ENCODE data around the gene PPARGC1A. TPM values are rescaled to one million over a fixed set of nuclear protein-coding genes. Genes with fewer than 3 reads are reported as not detected.

PPARGC1A gene
- total and polyA plus RNA-seq, 2 donors (not counting 3 experiments of a cell fraction or from before 2014, with no cell fraction given), result not detected

- Histone ChIP-seq H2AFZ (ENCODE audit: low read depth, low read length) (no peak overlapping the region), H3K4me2 (ENCODE audit: insufficient read depth, low read length) (no peak overlapping the region), H3K79me2 (ENCODE audit: control insufficient read depth, insufficient read depth, low read length) (no peaks in the 10 kb centered on the region), H3K9me3 (replicated peaks; ENCODE audit: control insufficient read depth, insufficient read depth, low read length) (peaks cover 1% of the 10 kb centered on the region), H3K27me3 (ENCODE audit: control insufficient read depth in 2 of 2, insufficient read depth in 2 of 2, low read length in 2 of 2) (no peaks in the 10 kb centered on the region), H3K4me3 (replicated peaks in 1 of 3; ENCODE audit: insufficient read depth in 1 of 3, low read depth in 1 of 3, low read length in 3 of 3) (no peak overlapping the region), H3K27ac (ENCODE audit: insufficient read depth, low read depth, low read length) (no peak overlapping the region), H4K20me1 (replicated peaks; ENCODE audit: control insufficient read depth, extremely low read depth, insufficient read depth, low read length) (no peaks in the 10 kb centered on the region), H3K9ac (replicated peaks; ENCODE audit: extremely low read depth, insufficient read depth, low read length) (no peak overlapping the region), H3K9me1 (replicated peaks; ENCODE audit: control insufficient read depth, extremely low read depth, insufficient read depth, low read length) (no peaks in the 10 kb centered on the region), H3K36me3 (ENCODE audit: control insufficient read depth in 2 of 2, extremely low read depth in 1 of 2, insufficient read depth in 2 of 2, low read length in 2 of 2) (no peaks in the 10 kb centered on the region), H3K4me1 (ENCODE audit: control insufficient read depth, extremely low read depth, insufficient read depth, low read length) (no peaks in the 10 kb centered on the region)
- no TSS peak for BruUV-seq (replicated peaks)
- no peak for TF ChIP-seq CTCF (IDR thresholded peaks at IDR 0.05; ENCODE audit: extremely low read depth in 1 of 2, insufficient read depth in 1 of 2, low read depth in 1 of 2, low read length in 2 of 2)
- no peak for TF ChIP-seq POLR2A (IDR thresholded peaks at IDR 0.05; ENCODE audit: low read depth, low read length)
- no peak for TF ChIP-seq MAX (IDR thresholded peaks at IDR 0.05; ENCODE audit: insufficient read depth, insufficient read length)
- TF ChIP-seq GATA2 (IDR thresholded peaks at IDR 0.05; ENCODE audit: insufficient read depth, insufficient read length, low read depth, low read length), result no peak
- no peak for TF ChIP-seq FOS (IDR thresholded peaks at IDR 0.05; ENCODE audit: borderline replicate concordance, insufficient read depth, low read length)
- TF ChIP-seq JUN (IDR thresholded peaks at IDR 0.05; ENCODE audit: borderline replicate concordance, insufficient read depth, insufficient read length, low read depth), result no peak
- TF ChIP-seq EZH2 (IDR thresholded peaks at IDR 0.05; ENCODE audit: borderline replicate concordance, low read depth, low read length, severe bottlenecking), result no peak
- no peak for TF ChIP-seq MYC (IDR thresholded peaks at IDR 0.05; ENCODE audit: low read depth, low read length)
- no peak for TF ChIP-seq POLR2AphosphoS5 (IDR thresholded peaks at IDR 0.05; ENCODE audit: insufficient read depth, low read depth, low read length)
- intact Hi-C loops (cut with micrococcal nuclease), result no loop called here
- POLR2A ChIA-PET, result no interaction called here
- DNase-seq (ENCODE audit: low read depth, low spot score), result no peak
- CTCF ChIA-PET, result no interaction called here
- no peak for FAIRE-seq
- dilution Hi-C loops (cut with MboI; ENCODE audit: extremely low pct_ligation_motif_present, low sequenced_read_pairs), result no loop called here
Observed at GRCh38 chr4:23769406-23769805, 120.4 kb downstream of the PPARGC1A start.
